Amniotic stem cell (primary cell): ENCODE measurements around the gene FXYD6.

Source experiments
- DNase-seq: peaks from one replicate; lab custom pipeline; 2025; lab: John Stamatoyannopoulos, UW

FXYD6 gene

DNA sequence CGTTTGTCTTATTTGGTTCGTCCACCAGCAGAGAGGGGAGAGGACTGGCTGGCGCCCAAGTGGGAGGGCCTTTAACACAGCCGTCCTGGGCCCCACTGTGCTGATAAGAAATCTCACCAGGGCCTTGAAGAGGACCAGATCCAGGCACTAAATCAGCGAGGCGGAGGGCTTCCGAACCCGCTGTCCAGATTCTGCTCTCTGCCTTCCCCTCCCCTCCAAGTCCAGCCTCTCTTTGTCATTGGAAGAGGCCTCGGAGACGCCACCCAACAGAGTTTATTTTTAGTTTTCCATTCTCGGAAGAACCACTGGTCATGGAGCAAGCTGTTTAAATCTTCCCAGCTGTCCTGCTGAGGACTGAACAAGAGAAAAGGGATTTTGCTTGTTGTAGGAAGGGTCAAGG, 9.3 kb upstream of the FXYD6 start:
- DNase-seq = no peak

DNA sequence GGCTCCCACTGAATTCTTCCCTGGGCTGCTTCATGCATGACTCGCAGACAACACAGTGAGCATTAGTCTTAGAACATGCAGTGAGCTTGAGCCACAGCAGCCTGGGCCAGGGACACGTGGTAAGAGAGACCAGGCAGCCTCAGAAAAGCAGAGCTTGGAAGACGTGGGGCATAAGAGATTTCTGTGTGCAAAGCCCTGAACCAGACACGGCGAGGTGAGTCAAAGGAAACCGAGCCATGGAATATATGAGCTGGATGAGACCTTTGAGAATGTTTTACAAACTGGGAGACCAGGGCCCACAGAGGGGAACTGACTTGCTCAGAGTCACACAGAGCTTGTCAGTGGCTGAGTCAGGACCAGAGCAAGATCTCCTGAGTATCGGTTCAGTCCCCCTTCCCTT, 8.5 kb upstream of the FXYD6 start:
- DNase-seq = no peak

- no peak for DNase-seq
These were observed 6.6 kb upstream of the FXYD6 start for GRCh38 chr11:117883063-117883462.

GRCh38 chr11:117882311-117882905, 6.0 kb upstream of the FXYD6 start:
- no peak for DNase-seq

DNA sequence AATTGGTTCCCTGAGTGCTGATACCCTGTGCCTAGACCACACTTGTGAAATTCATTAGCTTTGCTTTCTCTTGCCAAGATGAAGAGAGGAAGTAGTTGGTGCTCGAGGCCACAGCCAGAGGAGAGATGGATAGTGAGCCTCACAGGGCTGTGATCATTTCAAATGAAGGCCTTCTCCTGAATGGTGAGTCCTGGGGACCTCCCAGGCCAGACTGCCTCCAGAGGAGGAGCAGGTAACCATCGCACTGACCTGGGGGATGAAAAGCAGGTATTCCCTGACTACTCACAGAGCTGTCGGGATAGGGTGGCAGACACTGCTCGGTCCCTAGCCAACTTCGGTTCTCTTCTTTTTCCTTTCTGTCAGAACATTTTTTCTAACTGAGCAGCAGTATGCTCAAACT, 4.8 kb upstream of the FXYD6 start:
- no peak for DNase-seq

GRCh38 chr11:117879516-117880480, 3.3 kb upstream of the FXYD6 start:
- no peak for DNase-seq

DNA sequence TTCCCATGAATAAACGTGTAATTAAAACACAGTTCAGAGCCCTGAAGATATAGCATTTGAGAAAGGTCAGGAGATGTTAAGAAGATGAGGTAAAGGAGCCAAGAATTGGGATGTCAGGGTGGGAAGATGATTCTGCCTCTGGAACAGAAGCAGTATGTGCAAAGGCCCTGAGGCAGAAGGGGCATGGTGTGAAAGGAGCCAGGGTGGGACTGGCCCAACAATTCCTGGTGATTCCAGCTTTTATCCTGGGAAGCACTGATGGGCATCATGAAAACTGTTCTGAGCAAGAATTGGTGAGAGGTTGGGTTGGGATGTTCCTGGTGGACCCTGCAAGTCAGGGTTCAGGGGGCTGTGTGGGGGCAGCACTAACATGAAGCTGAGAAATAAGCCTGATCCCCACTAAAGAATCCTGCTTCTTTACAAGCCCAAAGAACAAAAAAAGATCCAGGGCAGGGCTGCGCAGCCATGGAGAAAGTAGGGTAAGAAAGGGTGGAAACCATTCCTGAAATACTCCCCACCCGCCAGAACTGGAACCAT, 2.5 kb upstream of the FXYD6 start:
- DNase-seq = no peak

DNA sequence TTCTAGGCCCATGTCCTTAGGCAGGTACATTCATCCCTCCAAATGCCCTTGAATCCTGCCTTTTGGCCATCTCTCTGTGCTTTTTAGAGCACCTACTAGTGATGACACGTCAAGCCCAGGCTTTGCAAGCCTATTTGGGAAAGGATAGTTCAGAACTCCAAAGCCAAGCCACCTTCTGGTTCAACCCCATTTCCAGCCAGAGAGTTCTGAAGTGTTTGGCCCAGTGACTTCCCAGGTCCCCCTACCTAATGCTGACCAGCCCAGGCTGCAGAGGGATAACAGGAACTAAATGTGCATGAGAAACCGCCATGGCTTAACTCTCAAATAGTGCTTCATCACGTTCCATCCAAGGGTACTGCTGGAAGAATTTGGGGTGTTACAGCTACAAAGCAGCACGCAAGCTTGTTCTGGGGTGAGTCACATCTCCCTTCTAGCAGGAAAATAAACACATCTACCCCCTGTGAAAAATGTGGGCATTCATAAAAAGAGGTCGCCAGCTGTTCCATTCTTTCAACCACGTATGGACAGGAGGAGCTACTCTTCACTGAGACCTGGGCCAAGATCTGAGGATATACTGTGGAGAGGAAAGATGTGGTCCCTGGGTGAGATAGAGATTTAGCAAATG, 2.0 kb upstream of the FXYD6 start:
- no peak for DNase-seq

GRCh38 chr11:117877120-117877784, 794 bp upstream of the FXYD6 start:
- no peak for DNase-seq

DNA sequence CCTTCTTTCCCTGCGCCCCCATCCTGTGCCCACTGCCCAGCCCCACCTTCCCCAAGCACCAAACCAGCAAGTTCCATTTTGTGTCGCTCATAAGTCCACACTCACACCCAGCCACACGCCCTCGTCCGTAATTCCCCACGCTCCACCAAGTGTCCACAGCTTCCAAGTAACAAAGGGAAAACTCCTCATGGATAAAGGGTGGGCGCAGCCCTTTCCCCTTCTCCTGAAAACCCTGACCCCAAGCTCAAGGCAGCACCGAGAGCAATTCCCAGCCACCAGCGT, 458 bp downstream of the FXYD6 start:
- DNase-seq = no peak

GRCh38 chr11:117875382-117876058, 938 bp downstream of the FXYD6 start:
- no peak for DNase-seq

- no peak for DNase-seq
These were observed 1.5 kb downstream of the FXYD6 start for GRCh38 chr11:117874910-117875381.

GRCh38 chr11:117874253-117874909, 2.1 kb downstream of the FXYD6 start:
- DNase-seq = no peak

- DNase-seq = no peak
These were observed 2.7 kb downstream of the FXYD6 start for GRCh38 chr11:117873828-117874125.

DNA sequence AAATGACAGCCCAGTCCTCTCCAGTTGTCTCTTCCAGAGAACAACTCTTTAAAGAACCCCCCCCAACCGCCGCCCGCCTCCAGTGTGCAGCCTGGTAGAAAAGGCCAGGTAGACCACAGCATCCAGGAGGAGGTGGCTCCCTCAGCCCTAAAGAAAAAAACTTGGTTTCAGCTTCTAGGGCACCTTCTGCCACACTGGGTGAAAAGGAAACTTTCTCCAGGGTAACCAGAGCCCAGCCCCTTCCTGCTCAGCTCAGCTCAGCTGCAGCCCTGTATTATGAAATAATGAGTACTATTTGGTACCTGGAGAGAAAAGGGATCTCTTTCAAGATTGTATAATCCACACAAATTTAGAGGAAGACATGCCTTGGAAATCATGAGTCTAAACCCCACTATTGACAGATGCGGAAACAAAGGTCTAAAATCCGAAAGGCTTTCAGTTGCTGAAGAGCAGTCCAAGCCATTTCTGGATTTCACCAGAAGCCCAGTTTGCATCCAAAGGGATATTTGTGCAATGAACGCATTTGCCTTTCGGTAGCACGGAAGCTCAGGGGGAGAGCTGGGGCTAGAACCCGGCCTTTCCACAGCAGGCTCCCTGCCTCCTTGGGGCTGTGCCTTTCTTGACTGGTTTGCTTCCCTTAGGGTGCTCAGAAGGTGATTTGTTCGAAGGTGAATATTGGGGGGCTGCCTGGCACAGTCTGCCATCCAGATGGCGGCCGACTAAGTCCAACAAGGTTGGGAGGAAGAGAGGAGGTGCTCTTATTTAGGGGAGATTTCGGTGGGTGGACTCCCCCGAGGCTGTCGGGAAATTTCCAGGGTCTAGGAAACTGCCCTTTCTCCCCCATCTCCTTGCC, 3.3 kb downstream of the FXYD6 start:
- DNase-seq = no peak

DNA sequence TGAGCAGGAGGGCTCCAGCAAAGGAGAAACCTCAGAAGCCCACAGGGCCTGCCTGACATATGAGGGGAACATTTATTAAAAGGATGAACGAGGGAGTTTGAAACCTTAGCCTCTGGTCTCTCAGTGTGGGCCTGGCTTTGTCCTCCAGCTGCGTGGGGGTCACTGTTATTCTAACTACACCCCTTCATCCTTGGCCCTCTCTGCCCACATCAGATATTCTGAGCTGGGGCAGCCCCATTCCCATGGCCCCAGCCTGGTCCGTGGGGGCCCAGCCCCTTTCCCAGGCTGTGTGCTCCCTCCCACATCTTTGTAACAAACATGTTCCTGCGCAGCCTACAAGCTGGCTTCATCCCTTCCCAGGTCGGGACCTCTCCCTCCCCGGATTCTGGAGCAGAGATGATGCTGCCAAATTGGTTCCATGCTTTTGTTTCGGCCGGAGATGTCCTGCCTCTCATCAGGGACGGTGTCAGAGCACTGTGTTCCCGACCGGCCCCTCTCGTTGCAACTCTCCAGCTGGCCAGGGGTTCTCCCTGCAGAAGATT, 4.0 kb downstream of the FXYD6 start:
- DNase-seq = no peak

DNA sequence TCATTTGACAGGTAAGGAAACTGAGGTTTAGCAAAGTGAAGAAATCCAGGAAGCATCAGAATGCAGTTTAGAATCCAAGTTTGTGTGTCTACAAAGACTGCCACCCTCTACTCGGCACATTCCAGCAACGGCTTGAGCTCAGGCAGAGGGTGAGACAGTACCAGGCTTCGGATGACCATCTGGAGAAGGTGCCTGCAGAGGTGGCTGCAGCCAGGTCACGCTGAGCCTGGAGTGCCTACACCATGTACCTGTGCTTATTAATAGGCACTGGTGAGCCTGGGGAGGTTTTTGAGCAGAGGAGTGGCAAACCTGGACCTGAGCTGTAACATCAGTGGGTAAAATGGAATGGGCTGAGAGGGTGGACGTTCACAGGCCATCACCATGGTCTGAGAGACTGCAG, 4.7 kb downstream of the FXYD6 start:
- DNase-seq = no peak

- DNase-seq = no peak
These were observed 5.3 kb downstream of the FXYD6 start for GRCh38 chr11:117871160-117871559.

- DNase-seq = no peak
These were observed 6.1 kb downstream of the FXYD6 start for GRCh38 chr11:117870103-117870952.
